HepG2 (cell line): ENCODE measurements around the gene HOXA13. TPM values are rescaled to one million over a fixed set of nuclear protein-coding genes. Genes with fewer than 3 reads are reported as not detected.

Experiments
- ATAC-seq: fragments of 200-7000 bp; cut with Tn5 transposase; 3 replicates; pipeline ENCODE4 v1.9.1; 2020; ENCODE audit warnings: mild to moderate bottlenecking, moderate library complexity
- BruUV-seq: library from RNA; stranded (reverse); fragments of 400-500 nt; replicated peaks from 2 replicates; lab custom pipeline; 2021; lab: Mats Ljungman, UMichigan
- CTCF ChIA-PET: fragments of 300-600 bp; formaldehyde crosslinking; extraction: SDS; loops from one replicate; lab custom pipeline; 2021; ENCODE audit warnings: low total read pairs, inconsistent platforms, low intra/inter-chr PET ratio; lab: Yijun Ruan, JAX
- POLR2A ChIA-PET: fragments of 350-600 bp; sonication (Branson Sonifier 250); formaldehyde crosslinking; loops from one replicate; lab custom pipeline; 2020; ENCODE audit warnings: antibody characterized with exemption, inconsistent platforms; lab: Yijun Ruan, JAX
- DNase-seq: peaks from one replicate; pipeline ENCODE4 v3.0.0-alpha.2; 2015; ENCODE audit warnings: low spot score
- FAIRE-seq: peaks from 3 replicates; lab custom pipeline; 2011; peaks lifted over from hg19 to GRCh38; lab: Jason Lieb, UNC
- H2AFZ ChIP-seq: one replicate; pipeline ENCODE4 v1.6.1; 2011; ENCODE audit warnings: low read length, inconsistent platforms
- H3K27ac ChIP-seq: fragments of 300-600 bp; 3 replicates; pipeline ENCODE4 v1.8.0; 2011; ENCODE audit warnings: mixed run types, mild to moderate bottlenecking, mixed read lengths, low read length, inconsistent platforms; ENCODE audit not compliant: insufficient read depth; ENCODE audit errors: extremely low read length
- H3K27me3 ChIP-seq, 2 experiments: fragments of 200-600 bp in 1 of 2; 2 replicates in 1 of 2; 3 replicates in 1 of 2; pipeline versions ENCODE4 v1.6.0 to v1.8.0; 2011; ENCODE audit warnings: low read length in 2 of 2, mild to moderate bottlenecking in 2 of 2, moderate library complexity in 2 of 2, inconsistent platforms in 1 of 2; ENCODE audit not compliant: insufficient read depth in 2 of 2, control insufficient read depth in 1 of 2
- H3K36me3 ChIP-seq, 2 experiments: fragments of 200-600 bp in 1 of 2; replicated peaks in 1 of 2; 2 replicates in 1 of 2; 3 replicates in 1 of 2; pipeline versions ENCODE4 v1.5.1 to v1.8.0; 2011; ENCODE audit warnings: low read length in 2 of 2, inconsistent platforms in 1 of 2; ENCODE audit not compliant: insufficient read depth in 2 of 2, control insufficient read depth in 1 of 2
- H3K4me1 ChIP-seq: 2 replicates; pipeline ENCODE4 v1.5.1; 2012; ENCODE audit warnings: low read length, inconsistent platforms; ENCODE audit not compliant: insufficient read depth
- H3K4me2 ChIP-seq: 2 replicates; pipeline ENCODE4 v1.6.0; 2011; ENCODE audit warnings: low read depth, low read length, inconsistent platforms
- H3K4me3 ChIP-seq, 3 experiments: fragments of 200-600 bp in 1 of 3; sonication (generic), shearing (Covaris generic) in 1 of 3; replicated peaks in 1 of 3; 2 replicates each; pipeline ENCODE4 v1.5.1; 2011 to 2016; ENCODE audit warnings: low read length in 3 of 3, inconsistent platforms in 2 of 3, low read depth in 2 of 3, mild to moderate bottlenecking in 2 of 3, control low read depth in 1 of 3, mixed read lengths in 1 of 3; ENCODE audit not compliant: insufficient read depth in 1 of 3
- H3K79me2 ChIP-seq: one replicate; pipeline ENCODE4 v1.6.1; 2011; ENCODE audit warnings: low read length, inconsistent platforms; ENCODE audit not compliant: insufficient read depth
- H3K9ac ChIP-seq: 2 replicates; pipeline ENCODE4 v1.6.0; 2011; ENCODE audit warnings: mild to moderate bottlenecking, low read depth, low read length, inconsistent platforms; ENCODE audit not compliant: insufficient read depth
- H3K9me3 ChIP-seq: 2 replicates; pipeline ENCODE4 v1.5.1; 2012; ENCODE audit warnings: mild to moderate bottlenecking, low read length
- H4K20me1 ChIP-seq: 2 replicates; pipeline ENCODE4 v1.6.0; 2011; ENCODE audit warnings: inconsistent platforms, mild to moderate bottlenecking, low read length, moderate library complexity; ENCODE audit not compliant: insufficient read depth
- ATF2 ChIP-seq: sonication (generic); formaldehyde crosslinking; IDR thresholded peaks from 2 replicates; pipeline ENCODE4 v1.4.0; 2020; ENCODE audit warnings: missing genetic modification reagents
- ATF4 ChIP-seq, 2 experiments: fragments of 450-650 bp in 1 of 2; sonication (generic) in 1 of 2; formaldehyde crosslinking; IDR thresholded peaks; 2 replicates each; pipeline versions ENCODE4 v1.5.0 to v1.8.0; 2020 to 2022; ENCODE audit warnings: mild to moderate bottlenecking in 1 of 2, missing genetic modification reagents in 1 of 2
- CREB1 ChIP-seq, 2 experiments: fragments of 450-650 bp in 1 of 2; IDR thresholded peaks; 2 replicates each; pipeline ENCODE4 v1.6.1; 2016 to 2017; ENCODE audit warnings: control low read depth in 1 of 2, mild to moderate bottlenecking in 1 of 2, missing compliant biosample characterization in 1 of 2, missing genetic modification characterization in 1 of 2
- ELF3 ChIP-seq: IDR thresholded peaks from 2 replicates; pipeline ENCODE4 v1.6.1; 2016; ENCODE audit warnings: missing genetic modification reagents, missing compliant biosample characterization
- FIP1L1 ChIP-seq: fragments of 200-400 bp; formaldehyde crosslinking; IDR thresholded peaks from 2 replicates; pipeline ENCODE4 v1.6.1; 2018; ENCODE audit warnings: low read depth, mild to moderate bottlenecking, low read length, moderate library complexity, borderline replicate concordance; ENCODE audit not compliant: insufficient read depth
- KDM1A ChIP-seq: IDR thresholded peaks from 2 replicates; pipeline ENCODE4 v1.6.1; 2016; ENCODE audit warnings: missing compliant biosample characterization
- KDM3A ChIP-seq: IDR thresholded peaks from 2 replicates; pipeline ENCODE4 v1.6.1; 2018; ENCODE audit warnings: low read depth, missing compliant biosample characterization
- NR1H2 ChIP-seq: sonication (generic); formaldehyde crosslinking; IDR thresholded peaks from 2 replicates; pipeline ENCODE4 v1.8.1; 2022; ENCODE audit warnings: low read depth, missing genetic modification reagents, borderline replicate concordance
- PAX8 ChIP-seq: sonication (generic); formaldehyde crosslinking; IDR thresholded peaks from 2 replicates; pipeline ENCODE4 v1.8.0; 2022; ENCODE audit warnings: mild to moderate bottlenecking, missing genetic modification reagents, borderline replicate concordance
- RAD21 ChIP-seq: fragments of 450-650 bp; formaldehyde crosslinking; IDR thresholded peaks from 2 replicates; pipeline ENCODE4 v1.5.0; 2020; ENCODE audit warnings: mild to moderate bottlenecking
- TAF1 ChIP-seq: sonication (generic); formaldehyde crosslinking; IDR thresholded peaks from 2 replicates; pipeline ENCODE4 v1.4.0; 2020; ENCODE audit warnings: missing genetic modification reagents
- YEATS4 ChIP-seq: sonication (generic); formaldehyde crosslinking; IDR thresholded peaks from 2 replicates; pipeline ENCODE4 v1.4.0; 2020; ENCODE audit warnings: missing genetic modification reagents, borderline replicate concordance
- ZEB1 ChIP-seq: IDR thresholded peaks from 2 replicates; pipeline ENCODE4 v1.6.1; 2012; ENCODE audit warnings: mild to moderate bottlenecking, low read depth, inconsistent platforms; ENCODE audit not compliant: insufficient replicate concordance
- ZFP1 ChIP-seq: IDR thresholded peaks from 2 replicates; pipeline ENCODE4 v1.6.1; 2016
- ZNF143 ChIP-seq: sonication (generic); formaldehyde crosslinking; IDR thresholded peaks from 2 replicates; pipeline ENCODE4 v1.4.0; 2020; ENCODE audit warnings: missing genetic modification reagents
- ZNF562 ChIP-seq: sonication (generic); formaldehyde crosslinking; IDR thresholded peaks from 2 replicates; pipeline ENCODE4 v1.8.0; 2022; ENCODE audit warnings: missing genetic modification reagents, borderline replicate concordance
- ZNF724P ChIP-seq: sonication (generic); formaldehyde crosslinking; IDR thresholded peaks from 2 replicates; pipeline ENCODE4 v1.8.0; 2022; ENCODE audit warnings: missing genetic modification reagents, borderline replicate concordance
- ZNF768 ChIP-seq: sonication (generic); formaldehyde crosslinking; IDR thresholded peaks from 2 replicates; pipeline ENCODE4 v1.4.0; 2020; ENCODE audit warnings: missing genetic modification reagents
- WGBS: methylation state at CpG from one replicate; pipeline ENCODE4 v1.1.6; 2017; ENCODE audit warnings: low lambda C conversion rate; 5-methylcytosine and 5-hydroxymethylcytosine counted together
- in situ Hi-C: cut with HindIII; loops from 2 replicates; pipeline ENCODE4 v1.10.0; 2017; ENCODE audit warnings: low pct_unique_long_range_greater_than_20kb; ENCODE audit not compliant: extremely low pct_ligation_motif_present
- intact Hi-C: fragments of 100-400 bp; cut with micrococcal nuclease; formaldehyde crosslinking; loops from one replicate; pipeline ENCODE4 v1.10.0; 2022; ENCODE audit not compliant: unreplicated experiment
- polyA plus RNA-seq, 8 experiments: library from polyadenylated mRNA; depleted of rRNA in 3 of 8; stranded (reverse) in 7 of 8; unstranded in 1 of 8; fragments of >200 nt; fragmentation: Illumina TruSeq in 4 of 8; extraction: Trizol in 4 of 8; gene quantifications; 2 replicates each; pipeline versions ENCODE4 v1.2.1 to v1.2.3, GENCODE V29; 2011 to 2016; ENCODE audit warnings: low read depth in 4 of 8, missing spikeins in 1 of 8, mixed read lengths in 1 of 8; ENCODE audit not compliant: insufficient read depth in 1 of 8
- total RNA-seq, 5 experiments: library from RNA; depleted of rRNA; stranded (reverse); fragments of >200 nt; fragmentation: Illumina TruSeq; extraction: Trizol; gene quantifications; 2 replicates each; pipeline ENCODE4 v1.2.3, GENCODE V29; 2016; ENCODE audit warnings: low read depth in 1 of 5

Gene HOXA13
- total and polyA plus RNA-seq, 2 of the 13 experiments (the other 11 are each of a cell fraction or from before 2014, with no cell fraction given), result 0.01 to 0.04 TPM

DNA sequence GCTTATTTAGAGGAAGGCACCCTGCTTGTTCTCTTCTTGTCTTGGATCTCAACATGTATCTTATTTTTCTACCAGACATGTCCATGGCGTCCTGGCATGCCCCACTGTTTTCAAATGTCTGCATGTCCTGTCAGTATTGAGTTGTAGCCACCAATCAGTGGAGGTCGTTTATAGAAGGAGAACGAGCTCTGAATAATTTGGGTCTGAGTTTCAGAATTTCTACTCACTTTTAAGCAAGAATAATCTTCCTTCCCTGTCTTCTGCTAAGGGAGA is 2.9 kb upstream of the HOXA13 start:
- in situ Hi-C loops, result loop anchor here (5.0 to 10.0 kb wide), 3 partner anchors 372 to 820 kb away; no protein-coding TSS in a partner anchor
- H3K9ac ChIP-seq, result no peak overlapping the region
- H3K4me1 ChIP-seq, result peaks cover 30% of the 10 kb centered on the region
- H3K4me2 ChIP-seq, result no peak overlapping the region
- no peak overlapping the region for H3K4me3 ChIP-seq
- H3K79me2 ChIP-seq, result no peaks in the 10 kb centered on the region
- ChIA-PET POLR2A (no interaction called here), CTCF (no interaction called here)
- no peaks in the 10 kb centered on the region for H3K36me3 ChIP-seq
- DNase-seq (no peak), FAIRE-seq (no peak), ATAC-seq (no peak)
- no peak overlapping the region for H3K27ac ChIP-seq
- H3K27me3 ChIP-seq, result peaks cover 17 to 83% of the 10 kb centered on the region in 2 experiments
- TF ChIP-seq TAF1 (no peak), ATF2 (CRISPR knock-in tag) (no peak), ELF3 (CRISPR knock-in tag) (no peak), KDM1A (CRISPR knock-in tag) (no peak), ZEB1 (no peak), FIP1L1 (no peak), ATF4 (CRISPR knock-in tag; IDR thresholded peaks at IDR 0.05) (no peak), CREB1 (IDR thresholded peaks at IDR 0.05) (no peak), CREB1 (CRISPR knock-in tag; IDR thresholded peaks at IDR 0.05) (no peak), YEATS4 (CRISPR knock-in tag) (no peak), ZFP1 (CRISPR knock-in tag) (no peak), ZNF562 (CRISPR knock-in tag) (no peak), NR1H2 (no peak), RAD21 (no peak), KDM3A (no peak), ZNF724P (no peak), ZNF768 (CRISPR knock-in tag) (no peak), PAX8 (no peak), ZNF143 (CRISPR knock-in tag) (no peak)
- 25% methylated on average over 3 of the region's 3 CpGs for WGBS
- no peak overlapping the region for H2AFZ ChIP-seq
- no peaks in the 10 kb centered on the region for H3K9me3 ChIP-seq
- intact Hi-C loops, result no loop called here
- no TSS peak for BruUV-seq
- peaks cover 3% of the 10 kb centered on the region; the same call in 1 of the 2 replicates for H4K20me1 ChIP-seq
